SKM-1 (cell line): ENCODE measurements around the gene VAX1.
"Not testable (repeated sequence)": the region's sequence is repeated elsewhere in the genome, so short reads cannot be mapped to it uniquely, and the experiment has no call there.

Experiments
- DNase-seq: peaks from one replicate; lab custom pipeline; 2025; ENCODE audit not compliant: unreplicated experiment; lab: John Stamatoyannopoulos, UW

The VAX1 gene

GRCh38 chr10:117137911-117138642 lies at the start of gene VAX1:
Gene VAX1, minus strand, starts transcription at chr10:117138270. Its CDS starts 214 bp downstream, at chr10:117138056.
- no peak for DNase-seq

- peak; percentile 32 for DNase-seq
Measured at GRCh38 chr10:117186832-117187615, 49.0 kb upstream of the VAX1 start.

GRCh38 chr10:117185817-117186216 lies 47.7 kb upstream of the VAX1 start:
- not testable (repeated sequence) for DNase-seq

- no peak for DNase-seq
Measured at GRCh38 chr10:117184821-117185220, 46.8 kb upstream of the VAX1 start.

GRCh38 chr10:117184296-117184695 lies 46.2 kb upstream of the VAX1 start:
- DNase-seq = no peak

GRCh38 chr10:117178190-117178589 lies 40.1 kb upstream of the VAX1 start:
- no peak for DNase-seq

GRCh38 chr10:117175901-117176534 lies 37.9 kb upstream of the VAX1 start:
- DNase-seq = peak; percentile 88

GRCh38 chr10:117175215-117175900 lies 37.3 kb upstream of the VAX1 start:
- DNase-seq = no peak

GRCh38 chr10:117174439-117175214 lies 36.6 kb upstream of the VAX1 start:
- DNase-seq = peak; percentile 64

- no peak for DNase-seq
Measured at GRCh38 chr10:117170244-117170643, 32.2 kb upstream of the VAX1 start.

GRCh38 chr10:117169480-117169879 lies 31.4 kb upstream of the VAX1 start:
- no peak for DNase-seq

- no peak for DNase-seq
Measured at GRCh38 chr10:117168729-117169128, 30.7 kb upstream of the VAX1 start.

GRCh38 chr10:117167789-117168674 lies 30.0 kb upstream of the VAX1 start:
- peak; percentile 22 for DNase-seq

GRCh38 chr10:117167346-117167788 lies 29.3 kb upstream of the VAX1 start:
- no peak for DNase-seq

GRCh38 chr10:117166418-117167345 lies 28.6 kb upstream of the VAX1 start:
- DNase-seq = no peak

GRCh38 chr10:117165538-117166417 lies 27.7 kb upstream of the VAX1 start:
- peak; percentile 31 for DNase-seq
